HCT116 (cell line): ENCODE measurements around the gene RAB3B.

Source experiments
- EZH2phosphoT487 ChIP-seq: fragments of 200-600 bp; IDR thresholded peaks from 2 replicates; pipeline ENCODE4 v1.6.1; 2018; ENCODE audit warnings: antibody characterized with exemption, borderline replicate concordance
- ZFX ChIP-seq: fragments of 450-650 bp; IDR thresholded peaks from 2 replicates; pipeline ENCODE4 v1.6.1; 2017

GRCh38 chr1:51920130-51920529, 70.4 kb downstream of the RAB3B start:
- no peak for TF ChIP-seq ZFX
- no peak for TF ChIP-seq EZH2phosphoT487
